Stimulated activated CD4-positive, alpha-beta T cell treated with anti-CD3 and anti-CD28 coated beads, Interleukin-15, amount 100 ng/mL, for 24 hours (primary cell): ENCODE results near the gene HSF4.

Experiments used
- DNase-seq: peaks from one replicate; pipeline ENCODE4 v3.0.0-alpha.2; 2020

Gene HSF4

GRCh38 chr16:67186550-67186950 is 22.0 kb downstream of the HSF4 start:
- no peak for DNase-seq

DNA sequence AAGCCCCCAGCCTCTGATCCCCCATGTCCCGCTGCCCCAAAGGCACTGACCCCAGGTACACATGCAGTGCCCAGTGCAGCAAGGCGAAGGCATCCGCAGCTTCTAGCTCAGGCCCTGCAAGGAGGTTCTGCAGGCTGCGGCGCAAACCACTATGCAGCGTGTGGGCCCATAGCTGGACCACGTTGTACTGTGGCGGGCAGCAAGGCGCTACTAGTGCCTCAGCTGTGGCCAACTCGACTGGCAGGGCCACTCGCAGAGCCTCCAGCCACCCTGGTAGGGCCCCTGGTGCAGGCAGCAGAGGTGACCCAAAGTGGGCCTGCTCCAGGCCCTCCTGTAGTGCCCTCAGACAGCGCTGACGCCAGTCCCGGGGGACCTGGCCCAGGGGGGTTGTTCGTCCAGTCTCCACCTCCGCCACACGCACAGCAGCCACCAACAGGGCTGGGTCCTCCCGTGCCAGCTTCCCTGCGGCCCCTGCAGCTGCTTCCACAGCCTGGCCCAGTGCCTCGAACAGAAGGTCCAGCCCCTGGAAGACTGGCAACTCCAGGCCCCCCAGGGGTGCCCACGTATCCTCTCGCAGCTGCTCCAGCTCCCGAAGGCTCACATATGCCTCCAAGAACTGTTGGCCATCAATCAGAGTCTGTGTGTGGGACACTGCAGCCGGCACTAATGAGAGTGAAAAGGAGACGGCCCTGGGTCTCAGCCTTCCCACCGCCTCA is 22.8 kb downstream of the HSF4 start:
- no peak for DNase-seq

- no peak for DNase-seq
Observed at GRCh38 chr16:67188323-67188722, 23.8 kb downstream of the HSF4 start.

GRCh38 chr16:67188798-67189197 is 24.3 kb downstream of the HSF4 start:
- DNase-seq: no peak

DNA sequence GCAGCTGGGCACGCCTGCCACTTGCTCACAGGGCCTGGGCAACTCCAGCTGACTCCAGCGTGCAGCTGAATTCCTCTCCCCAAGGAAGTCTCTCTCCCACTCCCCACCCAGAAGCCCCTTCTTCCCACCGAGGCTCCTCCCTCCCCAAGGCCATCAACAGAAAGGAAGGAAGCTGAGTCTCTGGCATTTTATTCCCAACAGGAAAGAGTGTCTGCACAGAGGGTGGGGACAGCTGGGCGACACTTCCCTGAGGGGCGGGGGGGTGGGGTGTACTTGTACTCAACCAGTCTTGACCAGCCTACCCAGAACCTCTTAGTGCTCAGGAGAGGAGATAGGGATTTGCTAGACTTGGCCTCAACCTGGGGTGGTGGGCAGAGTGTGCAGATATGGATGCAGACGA is 25.5 kb downstream of the HSF4 start, which contains the start of gene EXOC3L1:
Gene EXOC3L1, minus strand, starts transcription at position 96 of the 400 bp plus-strand sequence. CDS start 460 bp downstream, outside the sequence.
- no peak for DNase-seq

- no peak for DNase-seq
Observed at GRCh38 chr16:67190448-67191399, 26.2 kb downstream of the HSF4 start.

- no peak for DNase-seq
Observed at GRCh38 chr16:67191411-67191994, 27.0 kb downstream of the HSF4 start.

DNA sequence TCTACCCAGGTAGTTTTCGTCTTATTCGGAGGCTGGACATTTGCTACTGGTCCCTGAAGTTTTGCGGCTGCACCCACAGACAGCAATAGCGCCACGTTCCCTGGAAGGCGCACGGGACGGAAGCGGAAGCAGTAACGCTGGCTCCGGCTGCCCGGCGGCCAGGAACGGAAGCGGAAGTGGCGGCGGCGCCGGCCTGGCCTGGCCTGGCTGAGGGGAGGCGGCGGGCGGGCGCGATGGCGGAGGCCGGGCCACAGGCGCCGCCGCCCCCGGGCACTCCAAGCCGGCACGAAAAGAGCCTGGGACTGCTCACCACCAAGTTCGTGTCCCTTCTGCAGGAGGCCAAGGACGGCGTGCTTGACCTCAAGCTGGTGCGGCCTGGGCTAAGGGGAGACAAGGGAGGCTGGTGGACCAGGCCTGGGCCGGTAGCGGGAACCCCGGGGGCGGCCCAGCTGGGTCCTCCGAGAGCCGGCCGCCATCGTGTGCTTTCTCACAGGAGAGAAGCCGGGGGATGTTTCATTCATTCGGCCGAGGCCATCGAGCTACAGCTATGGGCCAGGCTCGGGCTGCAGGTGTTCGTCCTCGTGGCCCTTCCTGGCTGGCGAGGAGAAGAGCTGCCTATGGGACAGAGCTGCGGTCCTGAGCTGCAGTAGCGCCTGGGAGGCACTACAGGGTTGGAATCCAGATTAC is 27.6 kb downstream of the HSF4 start, which contains the start of gene E2F4:
Gene E2F4, plus strand, starts transcription at position 161 of the 687 bp plus-strand sequence. Its CDS starts 73 bp downstream, at position 234.
- DNase-seq: peak; percentile 93

DNA sequence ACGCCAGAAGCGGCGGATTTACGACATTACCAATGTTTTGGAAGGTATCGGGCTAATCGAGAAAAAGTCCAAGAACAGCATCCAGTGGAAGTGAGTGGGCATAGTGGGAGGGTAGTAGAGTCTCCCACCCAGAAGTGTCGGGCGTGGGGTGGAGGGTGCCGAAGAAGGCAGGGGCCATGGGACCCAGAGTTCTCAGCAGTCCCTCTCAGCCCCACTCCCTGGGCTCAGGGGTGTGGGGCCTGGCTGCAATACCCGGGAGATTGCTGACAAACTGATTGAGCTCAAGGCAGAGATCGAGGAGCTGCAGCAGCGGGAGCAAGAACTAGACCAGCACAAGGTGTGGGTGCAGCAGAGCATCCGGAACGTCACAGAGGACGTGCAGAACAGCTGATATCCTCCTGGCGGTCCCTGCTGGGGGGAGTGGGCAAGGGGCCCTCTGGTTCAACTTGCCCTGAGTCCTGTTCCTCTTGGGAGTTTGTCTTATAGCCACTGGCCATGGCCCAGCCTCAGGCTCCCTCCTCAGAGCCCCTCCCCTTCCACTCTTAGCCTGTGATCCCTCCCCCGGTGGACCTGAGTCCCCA is 28.3 kb downstream of the HSF4 start:
- DNase-seq: no peak

GRCh38 chr16:67193536-67193935 is 29.0 kb downstream of the HSF4 start:
- DNase-seq: no peak

DNA sequence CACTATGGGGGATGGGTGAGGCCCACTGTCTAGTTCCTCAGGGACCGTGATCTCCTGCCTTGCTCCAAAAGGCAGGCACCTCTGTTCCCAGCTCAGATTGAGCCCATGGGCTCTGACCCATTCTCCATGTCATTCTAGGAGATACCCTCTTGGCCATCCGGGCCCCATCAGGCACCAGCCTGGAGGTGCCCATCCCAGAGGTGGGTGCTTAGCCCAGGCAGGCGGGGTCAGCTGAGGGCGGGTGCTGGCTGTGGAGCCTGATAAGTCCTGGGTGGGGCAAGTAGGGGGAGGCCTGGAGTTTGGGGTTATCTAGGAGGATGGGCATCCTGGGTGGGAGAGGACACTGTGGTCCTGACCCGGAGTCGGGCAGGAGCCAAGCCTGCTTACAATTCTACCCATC is 29.7 kb downstream of the HSF4 start:
- DNase-seq: no peak

GRCh38 chr16:67195676-67196075 is 31.1 kb downstream of the HSF4 start:
- no peak for DNase-seq

DNA sequence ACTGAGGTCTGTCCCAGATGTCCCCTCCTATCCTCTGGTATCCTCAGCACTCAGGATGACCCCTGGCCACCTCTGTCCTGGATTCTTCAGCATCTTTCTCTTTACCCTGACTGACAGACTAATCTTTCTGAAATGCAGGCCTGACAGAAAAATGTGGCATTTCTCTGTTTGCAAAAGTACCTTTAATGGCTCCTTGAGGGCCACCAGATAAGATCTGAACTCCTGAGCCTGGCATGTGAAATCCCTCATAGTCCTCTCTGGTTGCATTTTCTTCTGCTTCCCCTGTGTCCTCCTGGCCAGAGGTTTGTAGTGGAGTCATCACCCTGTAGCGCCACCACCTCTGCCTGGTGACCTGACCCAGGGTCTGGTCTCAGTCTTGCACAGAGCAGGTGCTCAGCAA is 32.3 kb downstream of the HSF4 start:
- DNase-seq: no peak

GRCh38 chr16:67197704-67198103 is 33.2 kb downstream of the HSF4 start:
- DNase-seq: no peak

GRCh38 chr16:67198238-67198734 is 33.7 kb downstream of the HSF4 start:
- DNase-seq: peak; percentile 44

GRCh38 chr16:67199011-67199807 is 34.7 kb downstream of the HSF4 start, which contains the start of gene ELMO3:
Gene ELMO3 (plus strand): TSS chr16:67199131. CDS start chr16:67199327, 196 bp downstream.
- DNase-seq: no peak

- no peak for DNase-seq
Observed at GRCh38 chr16:67199808-67200198, 35.3 kb downstream of the HSF4 start.

- DNase-seq: no peak
Observed at GRCh38 chr16:67200491-67200890, 35.9 kb downstream of the HSF4 start.

DNA sequence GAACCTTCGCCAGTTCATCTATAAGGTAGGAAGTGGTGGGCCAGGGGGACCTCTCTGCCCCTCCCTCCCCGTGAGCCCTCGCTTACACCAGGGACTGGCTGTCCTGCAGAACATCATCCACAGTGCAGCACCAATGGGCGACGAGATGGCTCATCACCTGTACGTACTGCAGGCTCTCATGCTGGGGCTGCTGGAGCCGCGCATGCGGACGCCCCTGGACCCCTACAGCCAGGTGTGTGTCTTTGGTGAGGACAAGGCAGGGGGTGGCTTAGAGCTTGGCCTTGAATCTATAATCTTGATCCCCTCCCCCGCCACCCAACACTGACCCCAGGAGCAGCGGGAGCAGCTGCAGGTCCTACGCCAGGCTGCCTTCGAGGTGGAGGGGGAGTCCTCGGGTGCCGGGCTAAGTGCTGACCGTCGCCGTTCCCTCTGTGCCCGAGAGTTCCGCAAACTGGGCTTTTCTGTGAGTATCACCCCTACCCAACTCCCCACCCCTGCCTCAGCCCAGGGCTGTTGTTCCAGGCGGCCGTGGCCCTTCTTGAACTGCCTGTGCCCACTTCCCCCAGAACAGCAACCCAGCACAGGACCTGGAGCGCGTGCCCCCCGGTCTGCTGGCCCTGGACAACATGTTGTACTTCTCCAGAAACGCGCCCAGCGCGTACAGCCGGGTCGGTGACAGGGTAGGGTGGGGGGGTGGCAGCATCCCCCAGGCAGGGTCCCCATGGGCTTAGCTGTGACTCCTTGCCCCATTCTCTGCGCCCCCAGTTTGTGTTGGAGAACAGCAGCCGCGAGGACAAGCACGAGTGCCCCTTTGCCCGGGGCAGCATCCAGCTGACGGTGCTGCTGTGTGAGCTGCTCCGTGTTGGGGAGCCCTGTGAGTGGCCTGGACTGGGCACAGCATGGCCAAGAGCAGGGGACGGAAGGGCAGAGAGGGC is 37.1 kb downstream of the HSF4 start:
- no peak for DNase-seq

DNA sequence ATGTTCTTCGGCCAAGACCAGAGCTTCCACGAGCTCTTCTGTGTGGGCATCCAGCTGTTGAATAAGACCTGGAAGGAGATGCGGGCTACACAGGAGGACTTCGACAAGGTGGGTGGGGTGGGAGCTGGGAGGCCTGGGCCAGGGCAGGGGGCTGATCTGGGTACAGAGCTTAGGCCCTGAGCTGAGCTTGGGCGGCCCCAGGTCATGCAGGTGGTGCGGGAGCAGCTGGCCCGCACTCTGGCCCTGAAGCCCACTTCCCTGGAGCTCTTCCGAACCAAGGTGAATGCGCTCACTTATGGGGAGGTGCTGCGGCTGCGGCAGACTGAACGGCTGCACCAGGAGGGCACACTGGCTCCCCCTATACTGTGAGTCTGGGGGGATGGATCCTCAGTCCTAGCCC is 37.9 kb downstream of the HSF4 start:
- no peak for DNase-seq
